CD4-positive, alpha-beta memory T cell (primary cell): ENCODE data around the gene RAPGEF1. TPM values are rescaled to one million over a fixed set of nuclear protein-coding genes. Genes with fewer than 3 reads are reported as not detected.
A peak's percentile ranks its signal among the peaks of the same experiment; 100 is the strongest.

Source experiments
- CTCF ChIA-PET: fragments of 350-600 bp; sonication (Branson Sonifier 250); formaldehyde crosslinking; loops from one replicate; lab custom pipeline; 2021; ENCODE audit warnings: inconsistent platforms; ENCODE audit not compliant: partially characterized antibody; lab: Charles Lee
- POLR2A ChIA-PET: fragments of 350-600 bp; sonication (Branson Sonifier 250); formaldehyde crosslinking; loops from one replicate; lab custom pipeline; 2021; ENCODE audit not compliant: partially characterized antibody; lab: Charles Lee
- DNase-seq, 5 donors: peaks; one replicate each; pipeline versions ENCODE4 v3.0.0 to v3.0.0-alpha.2; 2020 to 2022; ENCODE audit warnings: mixed read lengths in 1 of 5
- H3K27ac ChIP-seq: one replicate; pipeline ENCODE4 v1.7.0; 2013; ENCODE audit warnings: low read depth, low read length
- H3K27me3 ChIP-seq: 2 replicates; pipeline ENCODE4 v1.7.0; 2013; ENCODE audit warnings: mild to moderate bottlenecking, low read length, moderate library complexity; ENCODE audit not compliant: insufficient read depth
- H3K36me3 ChIP-seq: 2 replicates; pipeline ENCODE4 v1.7.0; 2013; ENCODE audit warnings: mild to moderate bottlenecking, low read length, moderate library complexity; ENCODE audit not compliant: insufficient read depth
- H3K4me1 ChIP-seq: 2 replicates; pipeline ENCODE4 v1.7.0; 2013; ENCODE audit warnings: mild to moderate bottlenecking, low read length, moderate library complexity; ENCODE audit not compliant: insufficient read depth
- H3K4me3 ChIP-seq, 2 donors: one replicate each; pipeline ENCODE4 v1.7.0; 2013; ENCODE audit warnings: low read length in 2 of 2, mild to moderate bottlenecking in 1 of 2
- H3K9me3 ChIP-seq, 2 donors: one replicate each; pipeline ENCODE4 v1.7.0; 2013; ENCODE audit warnings: low read length in 2 of 2, control low read depth in 1 of 2; ENCODE audit not compliant: control insufficient read depth in 1 of 2
- H3K27ac Mint-ChIP-seq, 7 donors: one replicate each; pipeline ENCODE4 v1.8.0; 2020 to 2021; ENCODE audit warnings: mixed read lengths in 7 of 7, mild to moderate bottlenecking in 6 of 7, inconsistent platforms in 3 of 7, moderate library complexity in 3 of 7
- H3K27me3 Mint-ChIP-seq, 2 donors: one replicate each; pipeline ENCODE4 v1.8.0; 2020 to 2021; ENCODE audit warnings: mixed read lengths in 2 of 2
- H3K36me3 Mint-ChIP-seq, 2 donors: one replicate each; pipeline ENCODE4 v1.8.0; 2020 to 2021; ENCODE audit warnings: mixed read lengths in 2 of 2, inconsistent platforms in 1 of 2, mild to moderate bottlenecking in 1 of 2
- H3K4me1 Mint-ChIP-seq, 4 donors: one replicate each; pipeline ENCODE4 v1.8.0; 2020 to 2021; ENCODE audit warnings: mixed read lengths in 4 of 4, mild to moderate bottlenecking in 1 of 4
- H3K4me3 Mint-ChIP-seq, 8 donors: one replicate each; pipeline ENCODE4 v1.8.0; 2020 to 2021; ENCODE audit warnings: mixed read lengths in 8 of 8, mild to moderate bottlenecking in 7 of 8, moderate library complexity in 6 of 8, inconsistent platforms in 3 of 8
- H3K9me3 Mint-ChIP-seq, 8 donors: one replicate each; pipeline ENCODE4 v1.8.0; 2020 to 2021; ENCODE audit warnings: mixed read lengths in 8 of 8, mild to moderate bottlenecking in 5 of 8, inconsistent platforms in 3 of 8, moderate library complexity in 1 of 8
- intact Hi-C: fragments of 100-400 bp; cut with micrococcal nuclease; formaldehyde crosslinking; loops from one replicate; pipeline ENCODE4 v1.15.1; 2023
- polyA plus RNA-seq, 2 donors: library from polyadenylated mRNA; unstranded; fragments of 300-500 nt; fragmentation: Illumina TruSeq; gene quantifications; one replicate each; pipeline ENCODE4 v1.2.3, GENCODE V29; 2021
- total RNA-seq, 2 experiments: library from RNA; stranded (reverse); gene quantifications; one replicate each; pipeline ENCODE4 v1.2.3, GENCODE V29; 2021

The RAPGEF1 gene
- total and polyA plus RNA-seq, 4 experiments from 2014 or later: 1.5 to 149 (median 76.2) TPM

DNA sequence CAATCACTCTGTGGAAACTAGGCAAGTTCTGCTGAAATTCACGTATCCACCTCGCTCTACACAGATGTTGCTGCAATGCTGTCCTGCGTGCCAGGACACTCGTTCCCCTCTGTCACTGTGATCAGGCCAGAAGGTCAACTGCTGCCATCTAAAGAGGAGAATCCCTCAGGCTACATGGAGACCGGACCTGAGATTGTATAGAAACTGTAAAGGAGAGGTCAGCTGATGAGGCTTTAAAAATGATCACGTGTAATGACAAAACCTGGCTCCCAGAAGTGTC lies 114.4 kb downstream of the RAPGEF1 start:
- H3K9me3 Mint-ChIP-seq: no peaks in the 10 kb centered on the region
- H3K4me3 Mint-ChIP-seq: no peak overlapping the region
- POLR2A ChIA-PET: interaction anchor here (1.1 to 1.2 kb wide), 2 partner anchors 18 to 34 kb away, joined by 3 to 6 read pairs; no protein-coding TSS in a partner anchor
- intact Hi-C loops: no loop called here
- CTCF ChIA-PET: interaction anchor here (1.3 to 1.9 kb wide), 3 partner anchors 14 to 115 kb away, joined by 4 to 5 read pairs (median 4); partner anchors contain the start of gene RAPGEF1
- H3K36me3 Mint-ChIP-seq: peaks cover 33 to 80% of the 10 kb centered on the region in 2 donors
- H3K27ac Mint-ChIP-seq: peak overlapping the region; percentile 69 to 93 (median 91)
- H3K4me1 Mint-ChIP-seq: peaks cover 17 to 52% (median 34%) of the 10 kb centered on the region in 4 donors
- Histone ChIP-seq H3K27ac (peak overlapping the region; percentile 4), H3K9me3 (no peaks in the 10 kb centered on the region), H3K4me3 (no peak overlapping the region), H3K4me1 (peaks cover 41% of the 10 kb centered on the region), H3K36me3 (peaks cover 54% of the 10 kb centered on the region), H3K27me3 (no peaks in the 10 kb centered on the region)
- no peak for DNase-seq
- H3K27me3 Mint-ChIP-seq: no peaks in the 10 kb centered on the region

DNA sequence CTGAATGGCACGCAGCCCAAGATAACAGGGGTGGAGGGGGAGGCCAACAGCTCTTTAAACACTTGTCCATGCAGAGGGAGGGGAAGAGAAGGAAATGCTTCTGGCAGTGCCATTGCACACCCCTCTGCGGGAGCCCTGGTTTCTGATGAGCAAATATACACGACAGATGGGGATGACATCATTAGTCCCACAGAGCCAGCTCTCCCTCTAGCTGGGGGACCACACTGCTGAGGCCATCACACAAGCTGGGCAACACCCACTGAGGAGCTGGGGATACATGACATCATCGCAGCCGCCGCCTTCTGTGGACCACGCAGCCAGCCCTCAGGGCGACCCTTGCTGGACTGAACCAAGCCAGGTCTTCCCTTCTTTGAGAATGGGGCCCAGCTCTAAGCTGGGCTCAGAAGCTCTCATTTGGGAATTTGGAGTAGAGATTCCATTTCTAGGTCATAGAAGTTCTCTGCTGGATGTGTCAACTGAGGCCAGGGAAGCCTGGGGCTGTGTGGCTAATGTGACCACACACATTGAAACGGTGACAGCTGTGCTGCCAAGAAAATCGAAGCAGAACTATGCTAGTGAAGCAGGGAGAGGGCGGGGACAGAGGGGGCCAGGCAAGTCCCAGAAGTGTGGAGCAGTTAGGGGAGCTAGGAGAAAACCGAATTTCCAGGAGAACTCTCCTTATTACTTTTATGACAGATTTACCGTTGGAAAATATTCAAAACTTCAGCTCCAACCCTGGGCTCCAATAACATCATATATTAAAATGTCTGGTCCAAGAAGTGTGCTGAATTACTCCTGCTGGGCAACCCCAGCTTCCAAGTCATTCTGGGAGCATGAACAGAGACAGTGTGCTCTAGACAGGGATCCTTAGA lies 115.0 kb downstream of the RAPGEF1 start:
- H3K4me3 ChIP-seq: no peak overlapping the region
- H3K27ac ChIP-seq: no peak overlapping the region
- peaks cover 60% of the 10 kb centered on the region for H3K36me3 ChIP-seq
- intact Hi-C loops: no loop called here
- Mint-ChIP-seq H3K27ac (peak overlapping the region; percentile 69 to 93 (median 91)), H3K4me1 (peaks cover 14 to 48% (median 31%) of the 10 kb centered on the region in 4 donors), H3K36me3 (peaks cover 37 to 82% of the 10 kb centered on the region in 2 donors), H3K4me3 (no peak overlapping the region), H3K27me3 (no peaks in the 10 kb centered on the region), H3K9me3 (no peaks in the 10 kb centered on the region)
- ChIA-PET CTCF (interaction anchor here (1.3 to 1.9 kb wide), 4 partner anchors 14 to 115 kb away, joined by 3 to 5 read pairs (median 4); partner anchors contain the start of gene RAPGEF1), POLR2A (interaction anchor here (1.1 to 1.4 kb wide), 4 partner anchors 18 to 123 kb away, joined by 3 to 6 read pairs (median 3); no protein-coding TSS in a partner anchor)
- no peak for DNase-seq
- H3K4me1 ChIP-seq: peaks cover 41% of the 10 kb centered on the region
- H3K9me3 ChIP-seq: no peaks in the 10 kb centered on the region
- no peaks in the 10 kb centered on the region for H3K27me3 ChIP-seq

DNA sequence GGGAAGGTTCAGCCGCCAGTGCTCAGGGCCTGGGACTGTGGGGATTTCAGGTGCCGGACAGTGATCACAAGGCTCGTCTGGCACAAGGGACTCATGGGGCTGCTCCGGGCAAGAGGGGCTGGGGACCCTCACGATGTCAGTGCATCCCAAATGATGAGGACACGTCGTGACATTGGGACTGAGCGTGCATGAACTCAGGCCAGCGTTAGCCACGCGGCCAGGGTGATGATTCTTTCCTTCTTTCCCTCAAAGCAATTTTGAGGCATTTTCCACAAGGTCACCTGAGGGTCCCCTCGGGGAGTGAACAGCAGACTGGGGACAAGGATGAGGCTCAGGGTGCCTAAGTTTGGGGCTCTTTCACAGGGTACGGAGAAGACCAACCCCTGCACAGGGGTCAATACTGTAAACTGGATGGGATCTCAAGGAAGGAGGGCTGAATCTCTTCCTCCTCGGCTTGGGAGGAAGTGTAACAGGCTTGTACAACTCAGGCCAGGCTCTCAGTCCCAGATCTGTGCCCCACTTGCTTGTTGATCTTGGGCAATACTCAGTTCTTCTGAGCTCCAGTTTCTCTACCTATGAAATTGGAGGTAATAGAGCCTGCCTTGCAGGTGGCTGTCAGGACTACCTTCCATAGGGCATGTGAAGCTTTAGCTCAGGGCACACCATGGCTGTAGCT lies 116.1 kb downstream of the RAPGEF1 start:
- Histone ChIP-seq H3K27ac (no peak overlapping the region), H3K4me3 (no peak overlapping the region), H3K9me3 (no peaks in the 10 kb centered on the region), H3K27me3 (no peaks in the 10 kb centered on the region), H3K36me3 (peaks cover 67% of the 10 kb centered on the region), H3K4me1 (peaks cover 37% of the 10 kb centered on the region)
- intact Hi-C loops: no loop called here
- POLR2A ChIA-PET: interaction anchor here (1.1 to 1.4 kb wide), 2 partner anchors 45 to 122 kb away, joined by 3 read pairs; no protein-coding TSS in a partner anchor
- H3K27ac Mint-ChIP-seq: peak overlapping the region in 5 of 7 donors; percentile 42 to 91 (median 73)
- no peak overlapping the region for H3K4me3 Mint-ChIP-seq
- H3K9me3 Mint-ChIP-seq: no peaks in the 10 kb centered on the region
- no peaks in the 10 kb centered on the region for H3K27me3 Mint-ChIP-seq
- CTCF ChIA-PET: interaction anchor here (1.0 to 1.9 kb wide), 5 partner anchors 11 to 117 kb away, joined by 3 to 5 read pairs (median 3); partner anchors contain the start of gene RAPGEF1
- peaks cover 47 to 86% of the 10 kb centered on the region in 2 donors for H3K36me3 Mint-ChIP-seq
- peaks cover 14 to 47% (median 26%) of the 10 kb centered on the region in 4 donors for H3K4me1 Mint-ChIP-seq
- no peak for DNase-seq

DNA sequence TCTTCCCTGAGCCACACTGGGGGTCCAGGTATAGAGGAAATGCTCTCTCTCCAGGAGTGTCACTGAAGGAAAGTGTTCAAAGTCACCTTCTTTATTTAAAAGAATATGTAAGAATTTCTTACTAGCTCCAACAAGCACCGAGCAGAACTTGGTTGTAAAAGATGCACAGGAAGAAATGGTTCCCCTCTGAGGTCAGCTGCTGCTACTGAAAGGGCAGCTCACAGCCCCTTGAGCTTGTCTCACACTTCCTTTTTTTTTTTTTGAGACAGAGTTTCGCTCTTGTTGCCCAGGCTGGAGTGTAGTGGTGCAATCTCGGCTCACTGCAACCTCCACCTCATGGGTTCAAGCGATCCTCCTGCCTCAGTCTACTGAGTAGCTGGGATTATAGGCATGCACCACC lies 117.4 kb downstream of the RAPGEF1 start:
- H3K9me3 ChIP-seq: no peaks in the 10 kb centered on the region
- Mint-ChIP-seq H3K27ac (peak overlapping the region in 1 of 7 donors; percentile 76), H3K4me1 (peaks cover 10 to 36% (median 17%) of the 10 kb centered on the region in 4 donors), H3K27me3 (no peaks in the 10 kb centered on the region), H3K9me3 (no peaks in the 10 kb centered on the region), H3K36me3 (peaks cover 54 to 88% of the 10 kb centered on the region in 2 donors), H3K4me3 (no peak overlapping the region)
- H3K27ac ChIP-seq: no peak overlapping the region
- peaks cover 71% of the 10 kb centered on the region for H3K36me3 ChIP-seq
- CTCF ChIA-PET: interaction anchor here (0.6 to 1.6 kb wide), 6 partner anchors 12 to 123 kb away, joined by 3 read pairs; no protein-coding TSS in a partner anchor
- no peak overlapping the region for H3K4me3 ChIP-seq
- intact Hi-C loops: no loop called here
- no peak for DNase-seq
- POLR2A ChIA-PET: interaction anchor here (0.9 to 1.1 kb wide), 2 partner anchors 30 to 37 kb away, joined by 4 to 5 read pairs; no protein-coding TSS in a partner anchor
- no peaks in the 10 kb centered on the region for H3K27me3 ChIP-seq
- peaks cover 24% of the 10 kb centered on the region for H3K4me1 ChIP-seq

DNA sequence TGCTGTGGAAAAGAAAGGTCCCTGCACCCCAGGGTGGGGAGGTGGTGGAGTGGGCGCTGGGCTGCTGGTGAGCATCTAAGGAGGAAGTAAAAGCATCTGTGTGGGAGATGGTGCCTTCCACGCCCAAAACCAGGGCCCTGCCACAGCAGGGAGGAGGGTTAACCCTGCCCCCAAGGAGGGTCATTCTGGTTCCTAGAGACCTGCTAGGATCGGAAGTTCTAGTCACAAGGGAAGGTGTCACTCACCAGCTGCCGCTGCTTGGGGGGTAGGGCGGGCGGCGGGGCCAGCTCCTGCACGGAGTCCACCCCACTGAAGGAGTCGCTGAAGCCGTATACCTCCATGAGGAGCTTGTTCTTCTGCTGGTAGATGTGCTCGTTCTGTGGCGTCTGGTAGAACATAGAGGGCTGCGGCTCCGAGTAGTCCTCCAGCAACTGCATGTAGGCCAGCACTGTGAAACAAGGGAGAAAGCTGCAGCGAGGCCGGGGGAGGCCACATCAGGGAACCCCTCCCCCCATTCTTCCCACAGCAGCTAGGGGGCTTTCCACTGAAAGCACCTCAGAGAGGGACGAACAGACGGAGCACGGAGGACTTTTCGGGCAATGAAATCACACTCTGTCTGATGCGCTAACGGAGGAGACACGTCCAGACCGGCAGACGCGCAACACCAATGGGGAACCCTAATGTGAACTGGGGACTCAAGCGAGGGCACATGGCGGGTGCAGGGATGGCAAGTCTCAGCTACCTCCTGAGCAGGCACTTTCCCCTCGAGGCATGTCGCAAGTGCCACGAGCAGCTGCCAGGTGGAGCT lies 118.1 kb downstream of the RAPGEF1 start:
- H3K27ac Mint-ChIP-seq: peak overlapping the region; percentile 21 to 86 (median 55)
- Histone ChIP-seq H3K27ac (no peak overlapping the region), H3K27me3 (no peaks in the 10 kb centered on the region), H3K4me3 (no peak overlapping the region), H3K4me1 (peaks cover 16% of the 10 kb centered on the region), H3K9me3 (no peaks in the 10 kb centered on the region), H3K36me3 (peaks cover 75% of the 10 kb centered on the region)
- peaks cover 56 to 91% of the 10 kb centered on the region in 2 donors for H3K36me3 Mint-ChIP-seq
- ChIA-PET CTCF (interaction anchor here (0.6 to 1.6 kb wide), 5 partner anchors 13 to 124 kb away, joined by 3 read pairs; no protein-coding TSS in a partner anchor), POLR2A (interaction anchor here (0.9 to 1.1 kb wide), 2 partner anchors 29 to 37 kb away, joined by 4 to 5 read pairs; no protein-coding TSS in a partner anchor)
- DNase-seq: no peak
- peaks cover 6 to 31% (median 15%) of the 10 kb centered on the region in 4 donors for H3K4me1 Mint-ChIP-seq
- peak overlapping the region in 1 of 8 donors; percentile 17 for H3K4me3 Mint-ChIP-seq
- H3K9me3 Mint-ChIP-seq: no peaks in the 10 kb centered on the region
- intact Hi-C loops: no loop called here
- no peaks in the 10 kb centered on the region for H3K27me3 Mint-ChIP-seq

DNA sequence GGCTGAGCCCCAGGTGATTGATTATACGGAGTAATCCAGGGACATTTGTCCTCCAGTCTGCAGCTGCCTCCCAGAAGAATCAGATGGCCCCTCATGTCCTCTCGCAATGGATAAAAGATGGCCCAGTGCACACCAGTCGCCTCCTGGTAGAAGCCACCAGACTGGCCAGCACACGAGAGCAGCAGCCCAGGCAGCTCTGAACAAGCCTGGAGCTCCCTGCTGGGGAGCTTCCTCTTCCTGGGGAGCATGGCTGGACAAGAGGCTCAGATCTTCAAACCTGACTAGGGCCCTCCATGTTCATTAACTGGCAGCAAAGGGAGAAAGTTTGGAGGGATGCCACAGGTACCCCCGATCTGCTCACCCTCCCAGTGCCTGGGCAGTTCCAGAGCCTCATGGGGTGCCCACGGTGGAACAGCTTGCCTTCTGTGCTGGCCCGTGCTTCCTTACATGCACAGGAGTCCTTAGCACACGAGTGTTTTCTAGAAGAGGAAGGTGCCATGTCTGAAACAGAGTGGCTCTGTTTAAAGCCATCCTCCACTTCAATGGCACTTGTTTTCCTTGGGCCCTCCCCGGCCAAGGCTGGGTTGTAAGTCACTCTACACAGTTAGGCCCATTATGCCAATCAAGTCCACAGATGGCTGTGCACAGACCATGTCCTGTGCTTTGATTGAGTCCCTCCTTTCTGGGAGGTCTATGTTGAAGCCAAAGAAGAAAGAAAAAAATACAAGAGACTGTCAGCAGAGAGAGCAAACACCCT lies 118.9 kb downstream of the RAPGEF1 start:
- no peaks in the 10 kb centered on the region for H3K9me3 Mint-ChIP-seq
- Histone ChIP-seq H3K36me3 (peaks cover 81% of the 10 kb centered on the region), H3K4me3 (no peak overlapping the region), H3K27ac (no peak overlapping the region), H3K4me1 (peaks cover 9% of the 10 kb centered on the region), H3K9me3 (no peaks in the 10 kb centered on the region), H3K27me3 (no peaks in the 10 kb centered on the region)
- POLR2A ChIA-PET: interaction anchor here (0.7 to 1.2 kb wide), 2 partner anchors 29 to 112 kb away, joined by 3 read pairs; no protein-coding TSS in a partner anchor
- intact Hi-C loops: no loop called here
- peak overlapping the region; percentile 21 to 83 (median 47) for H3K27ac Mint-ChIP-seq
- H3K4me1 Mint-ChIP-seq: peaks cover 5 to 29% (median 14%) of the 10 kb centered on the region in 4 donors
- no peaks in the 10 kb centered on the region for H3K27me3 Mint-ChIP-seq
- no peak overlapping the region for H3K4me3 Mint-ChIP-seq
- peaks cover 58 to 94% of the 10 kb centered on the region in 2 donors for H3K36me3 Mint-ChIP-seq
- no peak for DNase-seq
- CTCF ChIA-PET: no interaction called here
